ENCODE results near the gene ATP11B. TPM values are rescaled to one million over a fixed set of nuclear protein-coding genes. Genes with fewer than 3 reads are reported as not detected.
"Not testable (repeated sequence)": the region's sequence is repeated elsewhere in the genome, so short reads cannot be mapped to it uniquely, and the experiment has no call there.

ATP11B gene
- total RNA-seq, 1 donor from 2014 or later, result 92.8 TPM

DNA sequence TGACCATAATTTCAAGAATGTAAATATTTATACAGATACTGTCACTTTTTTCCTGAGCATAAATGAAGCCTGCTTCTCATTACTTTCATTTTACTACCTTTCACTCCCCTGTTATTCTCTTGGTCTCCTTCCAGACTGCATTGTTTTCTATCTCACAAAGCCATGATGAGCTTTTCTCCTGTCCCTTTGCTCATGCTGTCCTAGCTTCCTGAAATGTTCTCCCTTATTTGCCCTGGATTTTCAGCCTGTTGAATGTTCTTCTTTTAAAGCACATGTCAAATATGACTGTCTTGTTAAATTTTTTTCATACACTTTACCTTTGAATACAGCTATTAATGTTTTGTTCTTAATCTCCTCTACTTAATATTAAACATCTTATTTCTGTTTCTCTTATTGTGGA, 31.7 kb downstream of the ATP11B start:
- no peak for DNase-seq (ENCODE audit: low read depth in 2 of 2)

DNA sequence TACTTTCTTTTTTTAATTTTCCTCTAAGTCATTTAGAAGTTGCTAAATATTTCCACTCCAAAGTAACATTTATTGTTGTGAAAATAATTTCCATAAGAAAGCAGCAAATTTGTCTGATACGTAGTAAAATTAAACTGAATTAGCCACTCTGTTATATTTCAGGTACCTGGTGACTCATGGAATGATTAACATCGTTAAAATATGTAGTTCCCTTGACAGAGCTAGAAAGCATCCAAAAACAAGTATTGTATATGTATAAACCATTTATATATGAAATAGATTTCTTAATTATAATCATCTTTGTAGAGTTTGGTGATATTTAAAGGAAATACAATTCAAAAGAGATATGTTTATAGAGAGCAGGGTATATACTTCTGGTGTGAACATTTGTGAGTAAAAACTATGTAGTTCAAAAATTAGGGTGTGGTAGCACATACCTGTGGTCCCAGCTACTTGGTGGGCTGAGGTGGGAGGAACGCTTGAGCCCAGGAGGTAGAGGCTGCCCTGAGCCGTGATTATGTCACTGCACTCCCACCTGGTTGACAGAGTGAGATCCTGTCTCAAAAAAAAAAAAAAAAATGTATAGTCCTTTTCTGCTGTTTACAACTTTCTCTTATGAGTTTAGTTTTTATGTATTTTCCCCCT, 36.6 kb downstream of the ATP11B start:
- DNase-seq (ENCODE audit: low read depth in 2 of 2), result no peak

DNA sequence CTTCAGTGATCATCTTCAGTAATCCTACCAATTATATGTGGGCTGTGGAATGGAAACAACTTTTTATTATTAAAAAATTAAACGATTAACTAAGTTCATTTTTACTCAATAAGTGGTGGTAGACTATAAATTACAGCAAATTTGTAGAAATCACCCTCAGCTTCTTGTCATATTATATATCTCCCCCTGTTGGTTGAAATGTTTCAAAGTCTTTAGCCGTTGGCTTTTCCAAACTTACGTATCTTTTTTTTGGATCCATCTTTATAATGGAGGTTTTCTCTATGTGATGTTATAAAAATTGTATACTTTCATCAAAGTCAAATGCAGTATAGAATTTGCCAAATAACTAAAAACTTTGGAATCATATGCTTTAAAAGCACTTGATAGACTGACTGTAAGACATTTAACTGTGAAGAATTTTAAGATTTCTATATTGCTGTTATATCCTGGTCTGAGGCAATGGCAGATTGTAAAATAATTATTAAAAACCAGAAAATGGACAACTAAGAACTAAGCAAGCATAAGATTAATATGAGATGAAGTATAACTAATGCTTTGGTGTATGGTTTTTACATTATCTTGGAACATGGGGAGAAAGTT, 44.7 kb downstream of the ATP11B start:
- peak; percentile 37 to 60 for DNase-seq (ENCODE audit: low read depth in 2 of 2)

DNA sequence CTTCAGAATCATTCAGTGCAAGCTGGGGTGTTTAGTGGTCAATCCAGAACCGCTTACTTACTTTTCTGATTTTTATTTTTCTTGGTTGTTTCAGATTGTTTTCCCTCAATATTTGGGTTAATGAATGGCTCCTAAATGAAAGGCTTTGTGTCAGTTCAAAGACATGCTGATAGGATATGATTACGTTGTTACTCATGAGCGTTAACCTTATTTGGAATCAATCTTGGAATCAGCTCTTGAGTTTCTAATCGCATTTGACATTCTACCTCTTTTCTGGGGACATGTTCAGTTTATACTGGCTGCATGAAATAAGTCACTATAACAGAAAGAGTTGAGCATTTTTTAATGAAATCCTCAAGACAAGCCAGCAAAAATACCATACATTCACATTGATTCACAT, 50.2 kb downstream of the ATP11B start:
- DNase-seq (ENCODE audit: low read depth in 2 of 2), result no peak

GRCh38 chr3:182848906-182849305, 55.6 kb downstream of the ATP11B start:
- DNase-seq (ENCODE audit: low read depth in 2 of 2), result no peak

DNA sequence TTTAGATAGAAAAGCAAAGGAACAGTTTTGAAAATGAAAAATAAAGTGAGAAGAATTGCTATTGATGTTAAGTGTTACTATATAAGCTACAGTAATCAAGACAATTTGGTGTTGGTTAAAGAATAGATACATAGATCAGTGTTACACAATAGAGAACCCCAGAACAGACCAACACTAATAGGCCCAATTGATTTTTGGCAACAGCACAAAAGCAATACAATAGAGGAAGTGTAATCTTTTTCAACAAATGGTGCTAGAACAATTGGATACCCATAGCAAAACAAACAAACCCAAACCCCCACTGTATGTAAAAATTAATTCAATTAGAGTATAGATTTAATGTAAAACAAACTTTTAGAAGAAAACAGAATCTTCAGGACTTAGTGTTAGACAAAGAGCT, 61.8 kb downstream of the ATP11B start:
- DNase-seq (ENCODE audit: low read depth in 2 of 2), result peak in 1 of 2 donors; percentile 21

GRCh38 chr3:182861348-182861747, 68.0 kb downstream of the ATP11B start:
- no peak for DNase-seq (ENCODE audit: low read depth in 2 of 2)

GRCh38 chr3:182862159-182862860, 69.0 kb downstream of the ATP11B start:
- no peak for DNase-seq (ENCODE audit: low read depth in 2 of 2)

- no peak for DNase-seq (ENCODE audit: low read depth in 2 of 2)
These were observed 75.8 kb downstream of the ATP11B start for GRCh38 chr3:182869059-182869458.

DNA sequence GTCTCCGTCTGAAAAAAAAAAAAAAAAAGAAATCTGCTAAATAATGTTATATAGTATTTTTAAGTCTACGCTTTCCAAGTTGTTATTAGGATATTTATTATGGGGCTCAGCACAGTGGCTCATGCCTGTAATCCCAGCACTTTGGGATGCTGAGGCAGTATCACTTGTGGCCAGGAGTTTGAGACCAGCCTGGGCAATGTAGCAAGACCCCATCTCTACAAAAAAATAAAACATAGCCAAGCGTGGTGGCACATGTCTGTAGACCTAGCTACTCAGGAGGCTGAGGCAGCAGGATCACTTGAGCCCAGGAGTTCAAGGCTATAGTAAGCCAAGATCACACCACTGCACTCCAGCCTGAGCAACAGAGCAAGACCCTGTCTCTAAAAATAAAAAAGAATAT, 77.6 kb downstream of the ATP11B start:
- DNase-seq (ENCODE audit: low read depth in 2 of 2), result not testable (repeated sequence)

- DNase-seq (ENCODE audit: low read depth in 2 of 2), result no peak
These were observed 85.8 kb downstream of the ATP11B start for GRCh38 chr3:182879031-182879611.

GRCh38 chr3:182886497-182886896, 93.2 kb downstream of the ATP11B start:
- no peak for DNase-seq (ENCODE audit: low read depth in 2 of 2)

DNA sequence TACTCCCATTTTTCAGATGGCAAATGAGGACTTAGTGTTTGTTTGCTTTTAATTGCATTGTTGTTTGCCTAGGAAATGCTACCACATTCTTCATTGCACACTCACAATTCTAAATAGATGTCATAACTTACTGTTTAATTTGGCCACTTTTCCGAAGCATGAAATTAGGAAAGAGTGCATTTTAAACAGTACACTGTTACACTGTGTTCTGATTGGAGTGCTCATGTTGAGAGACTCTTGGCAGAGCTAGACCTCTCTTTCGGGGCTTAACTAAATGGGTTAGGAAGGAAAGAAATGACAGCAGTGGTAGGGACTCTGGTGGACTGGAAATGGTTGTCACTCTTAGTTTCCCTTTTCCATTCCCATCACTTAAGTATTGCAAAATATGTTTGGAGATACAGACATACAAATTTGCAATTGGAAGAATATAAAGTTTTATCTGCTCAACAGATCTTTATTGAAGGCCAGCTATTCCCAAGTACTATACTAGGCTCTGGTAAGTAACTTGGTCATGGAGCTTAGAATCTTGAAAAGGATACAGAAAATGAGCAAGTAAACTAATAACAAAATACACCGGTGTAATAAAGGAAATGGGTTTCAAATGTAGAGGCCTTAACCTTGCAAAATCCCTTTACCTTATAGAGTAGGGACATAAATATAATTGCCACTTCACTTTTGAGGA, 96.8 kb downstream of the ATP11B start:
- no peak for DNase-seq (ENCODE audit: low read depth in 2 of 2)

DNA sequence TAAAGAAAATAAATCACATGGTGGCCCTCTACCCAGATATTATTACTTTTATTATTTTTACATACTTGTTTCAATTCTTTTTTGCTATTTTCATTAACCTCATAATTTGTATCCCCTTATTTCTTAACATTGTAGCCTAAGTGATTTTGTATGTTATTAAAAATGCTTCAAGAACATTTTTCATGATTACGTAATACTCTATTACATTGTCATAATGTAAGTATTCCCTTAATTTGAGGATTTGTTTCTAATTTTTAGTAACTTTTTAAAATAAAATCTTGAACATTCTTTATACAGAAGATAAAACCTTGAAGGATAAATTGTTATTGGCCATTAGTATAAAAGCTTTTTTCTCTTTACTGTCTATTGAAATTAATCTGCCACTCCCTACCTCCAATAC, 98.1 kb downstream of the ATP11B start:
- DNase-seq (ENCODE audit: low read depth in 2 of 2), result no peak

GRCh38 chr3:182892226-182892625, 98.9 kb downstream of the ATP11B start:
- no peak for DNase-seq (ENCODE audit: low read depth in 2 of 2)

DNA sequence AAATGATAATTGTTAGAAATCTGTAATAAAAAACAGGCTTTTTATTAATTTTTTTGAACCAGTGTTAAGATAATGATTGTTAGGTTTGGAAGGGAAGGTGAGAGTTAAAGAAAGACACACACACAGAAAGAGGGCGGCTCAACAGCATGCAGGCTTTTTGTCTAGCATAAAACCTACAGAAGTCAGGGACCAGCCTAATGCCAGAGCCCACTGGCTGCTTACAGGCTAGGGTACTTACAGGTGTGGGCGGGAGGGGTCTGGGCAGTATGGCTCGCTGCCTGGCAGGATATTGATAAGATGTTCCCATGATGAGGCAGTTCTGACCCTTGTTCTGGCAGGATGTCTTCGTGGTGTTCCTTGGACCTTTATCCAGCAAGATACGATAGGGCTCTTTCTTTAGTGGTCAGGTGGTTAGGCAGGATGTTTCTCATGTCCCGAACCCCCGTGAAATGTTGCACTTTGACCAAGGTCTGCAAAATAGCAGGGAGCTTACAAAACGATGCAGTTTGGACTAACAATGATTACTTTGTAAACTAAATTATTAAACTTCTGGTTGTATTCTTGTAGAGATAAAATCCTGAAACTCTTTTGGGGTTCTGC, 102.3 kb downstream of the ATP11B start:
- DNase-seq (ENCODE audit: low read depth in 2 of 2), result no peak

GRCh38 chr3:182896553-182896952, 103.2 kb downstream of the ATP11B start:
- DNase-seq (ENCODE audit: low read depth in 2 of 2), result no peak

- DNase-seq (ENCODE audit: low read depth in 2 of 2), result no peak
These were observed 108.9 kb downstream of the ATP11B start for GRCh38 chr3:182902236-182902635.

DNA sequence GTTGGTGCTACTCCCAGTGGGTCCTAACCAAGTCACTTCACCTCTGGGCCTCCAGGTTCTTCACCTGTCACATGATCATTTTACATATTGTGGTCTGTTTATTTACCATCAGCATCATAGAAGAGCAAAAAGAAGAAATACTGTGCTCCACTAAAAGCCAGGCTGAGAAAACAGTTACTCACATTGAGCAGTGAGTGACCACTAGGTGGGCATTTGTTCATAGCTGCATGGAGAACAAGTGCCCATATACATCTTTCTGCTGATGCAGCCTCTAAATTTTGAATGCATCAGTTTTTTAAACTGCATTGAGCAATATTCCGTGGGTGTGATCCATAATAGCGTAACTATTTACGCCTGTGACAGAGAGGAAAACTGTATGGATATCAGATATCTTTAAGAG, 110.9 kb downstream of the ATP11B start:
- DNase-seq (ENCODE audit: low read depth in 2 of 2), result no peak

- DNase-seq (ENCODE audit: low read depth in 2 of 2), result no peak
These were observed 112.3 kb downstream of the ATP11B start for GRCh38 chr3:182905623-182906022.

DNA sequence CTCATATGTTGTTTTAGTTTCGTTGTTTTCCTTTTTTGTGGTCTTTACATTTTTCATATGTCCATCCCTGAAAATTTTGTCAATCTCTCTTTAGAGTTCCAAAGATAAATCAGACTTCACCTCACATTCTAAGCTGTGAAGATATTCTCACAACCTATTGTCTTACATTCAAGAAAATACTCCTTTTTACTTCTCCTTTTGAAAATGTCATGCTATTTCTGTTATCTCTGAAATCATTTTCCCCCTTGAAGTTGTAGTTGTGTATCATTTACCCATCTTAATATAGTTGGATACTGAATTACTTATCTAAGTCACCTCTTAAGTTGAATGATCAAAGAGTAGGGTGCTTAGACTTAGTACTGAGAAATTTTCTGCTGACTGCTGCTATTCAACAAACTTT, 112.7 kb downstream of the ATP11B start:
- DNase-seq (ENCODE audit: low read depth in 2 of 2), result no peak

- no peak for DNase-seq (ENCODE audit: low read depth in 2 of 2)
These were observed 115.2 kb downstream of the ATP11B start for GRCh38 chr3:182908471-182908870.

Measured in dermis microvascular lymphatic vessel endothelial cell (primary cell).